Mesenchymal stem cell (in vitro differentiated cells and primary cell): ENCODE measurements around the gene AFAP1.

ENCODE experiments used
- DNase-seq: peaks from one replicate; pipeline ENCODE4 v3.0.0-alpha.2; 2013
- H2AFZ ChIP-seq: one replicate; pipeline ENCODE4 v1.6.1; 2013; ENCODE audit warnings: low read depth, mild to moderate bottlenecking, control low read depth, inconsistent platforms, low read length, moderate library complexity
- H2AK5ac ChIP-seq: 2 replicates; pipeline ENCODE4 v1.6.1; 2013; ENCODE audit warnings: low read length, moderate library complexity, mild to moderate bottlenecking, inconsistent platforms; ENCODE audit not compliant: severe bottlenecking
- H2BK120ac ChIP-seq: one replicate; pipeline ENCODE4 v1.6.1; 2013; ENCODE audit warnings: low read depth, mild to moderate bottlenecking, inconsistent platforms, low read length, moderate library complexity
- H2BK12ac ChIP-seq, 2 experiments: one replicate each; pipeline ENCODE4 v1.6.1; 2013; ENCODE audit warnings: inconsistent platforms in 2 of 2, low read length in 2 of 2, mild to moderate bottlenecking in 2 of 2, moderate library complexity in 2 of 2, control low read depth in 1 of 2
- H2BK15ac ChIP-seq: one replicate; pipeline ENCODE4 v1.6.1; 2013; ENCODE audit warnings: mild to moderate bottlenecking, low read depth, inconsistent platforms; ENCODE audit not compliant: poor library complexity, severe bottlenecking
- H2BK5ac ChIP-seq: 2 replicates; pipeline ENCODE4 v1.6.1; 2013; ENCODE audit warnings: low read depth, mild to moderate bottlenecking, low read length, control low read depth, inconsistent platforms; ENCODE audit not compliant: poor library complexity, severe bottlenecking
- H3K14ac ChIP-seq, 2 experiments: one replicate each; pipeline ENCODE4 v1.6.1; 2013; ENCODE audit warnings: inconsistent platforms in 2 of 2, low read length in 2 of 2, control low read depth in 1 of 2, mild to moderate bottlenecking in 1 of 2, moderate library complexity in 1 of 2
- H3K18ac ChIP-seq, 2 experiments: one replicate each; pipeline ENCODE4 v1.6.1; 2013; ENCODE audit warnings: inconsistent platforms in 2 of 2, low read length in 2 of 2, control low read depth in 1 of 2, low read depth in 1 of 2, mild to moderate bottlenecking in 1 of 2
- H3K23ac ChIP-seq, 2 experiments: one replicate each; pipeline ENCODE4 v1.6.1; 2013; ENCODE audit warnings: inconsistent platforms in 2 of 2, low read length in 2 of 2, mild to moderate bottlenecking in 2 of 2, moderate library complexity in 2 of 2, control low read depth in 1 of 2
- H3K27ac ChIP-seq: 2 replicates; pipeline ENCODE4 v1.5.1; 2013; ENCODE audit warnings: mild to moderate bottlenecking, moderate library complexity, low read length, control low read depth, inconsistent platforms; ENCODE audit not compliant: poor library complexity, severe bottlenecking
- H3K27me3 ChIP-seq, 2 experiments: 2 replicates each; pipeline versions ENCODE4 v1.6.1 to v1.7.0; 2013; ENCODE audit warnings: low read length in 2 of 2, mild to moderate bottlenecking in 2 of 2, moderate library complexity in 2 of 2, control low read depth in 1 of 2, inconsistent platforms in 1 of 2; ENCODE audit not compliant: control insufficient read depth in 1 of 2, insufficient read depth in 1 of 2
- H3K36me3 ChIP-seq, 2 experiments: 2 replicates each; pipeline versions ENCODE4 v1.6.1 to v1.7.0; 2013; ENCODE audit warnings: low read length in 2 of 2, control low read depth in 1 of 2, inconsistent platforms in 1 of 2, low read depth in 1 of 2, mild to moderate bottlenecking in 1 of 2; ENCODE audit not compliant: insufficient read depth in 2 of 2, control insufficient read depth in 1 of 2
- H3K4ac ChIP-seq, 2 experiments: one replicate each; pipeline ENCODE4 v1.6.1; 2013; ENCODE audit warnings: inconsistent platforms in 2 of 2, low read length in 2 of 2, mild to moderate bottlenecking in 2 of 2, moderate library complexity in 2 of 2, control low read depth in 1 of 2, low read depth in 1 of 2
- H3K4me1 ChIP-seq: 2 replicates; pipeline ENCODE4 v1.6.1; 2013; ENCODE audit warnings: low read depth, low read length, control low read depth; ENCODE audit not compliant: control insufficient read depth, insufficient read depth
- H3K4me2 ChIP-seq: 2 replicates; pipeline ENCODE4 v1.6.1; 2013; ENCODE audit warnings: low read length, mild to moderate bottlenecking, inconsistent platforms; ENCODE audit not compliant: poor library complexity, severe bottlenecking
- H3K4me3 ChIP-seq, 2 experiments: 2 replicates each; pipeline versions ENCODE4 v1.5.1 to v1.7.0; 2013; ENCODE audit warnings: low read length in 2 of 2, mild to moderate bottlenecking in 2 of 2, control low read depth in 1 of 2, low read depth in 1 of 2; ENCODE audit not compliant: insufficient read depth in 1 of 2
- H3K79me1 ChIP-seq: replicated peaks from 2 replicates; pipeline ENCODE4 v1.6.1; 2013; ENCODE audit warnings: mild to moderate bottlenecking, control low read depth, low read length, inconsistent platforms; ENCODE audit not compliant: poor library complexity, severe bottlenecking
- H3K9ac ChIP-seq: 2 replicates; pipeline ENCODE4 v1.7.0; 2013; ENCODE audit warnings: mild to moderate bottlenecking, low read length, moderate library complexity
- H3K9me3 ChIP-seq: 2 replicates; pipeline ENCODE4 v1.7.0; 2013; ENCODE audit warnings: mild to moderate bottlenecking, low read length; ENCODE audit not compliant: control insufficient read depth
- H4K8ac ChIP-seq: one replicate; pipeline ENCODE4 v1.6.1; 2013; ENCODE audit warnings: inconsistent platforms, mild to moderate bottlenecking, low read length, moderate library complexity
- H4K91ac ChIP-seq: one replicate; pipeline ENCODE4 v1.6.1; 2013; ENCODE audit warnings: mild to moderate bottlenecking, low read length, inconsistent platforms
- WGBS: methylation state at CpG from one replicate; pipeline ENCODE4 v1.1.7; 2013; ENCODE audit warnings: mixed read lengths; 5-methylcytosine and 5-hydroxymethylcytosine counted together

Gene AFAP1

DNA sequence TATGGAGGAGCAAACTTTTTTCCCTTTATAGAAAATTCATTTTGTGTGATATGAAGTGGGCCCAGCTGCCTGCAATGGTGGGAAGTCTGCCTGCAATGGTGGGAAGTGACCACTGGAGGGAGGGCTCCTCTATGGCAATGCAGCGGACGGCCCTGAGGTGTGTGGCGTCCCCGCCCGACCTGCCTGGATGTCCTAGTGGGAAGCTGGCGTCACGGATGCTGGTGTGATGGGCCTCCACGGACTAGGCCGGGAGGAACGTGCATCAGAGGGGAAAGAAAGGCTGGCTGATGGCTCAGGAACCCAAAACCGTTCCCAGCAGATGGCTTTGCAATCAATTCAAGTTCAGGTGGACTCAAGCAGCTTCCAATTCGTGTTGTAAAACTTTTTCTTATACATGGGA, 177.9 kb downstream of the AFAP1 start:
- H3K18ac ChIP-seq = no peak overlapping the region
- no peak overlapping the region for H2BK120ac ChIP-seq
- no peak overlapping the region for H3K14ac ChIP-seq
- WGBS = 80% methylated on average over 12 of the region's 12 CpGs
- no peak overlapping the region for H4K8ac ChIP-seq
- no peak overlapping the region for H3K9ac ChIP-seq
- H3K36me3 ChIP-seq = peaks cover 81 to 82% of the 10 kb centered on the region in 2 experiments
- no peak overlapping the region for H4K91ac ChIP-seq
- no peaks in the 10 kb centered on the region for H3K9me3 ChIP-seq
- H2AK5ac ChIP-seq = no peak overlapping the region
- peaks cover 21% of the 10 kb centered on the region for H3K4me1 ChIP-seq
- no peak overlapping the region for H3K23ac ChIP-seq
- H2BK15ac ChIP-seq = no peak overlapping the region
- H3K27me3 ChIP-seq = no peaks in the 10 kb centered on the region
- no peak overlapping the region for H3K4me2 ChIP-seq
- H3K4ac ChIP-seq = no peak overlapping the region
- H3K79me1 ChIP-seq = peaks cover 47% of the 10 kb centered on the region
- H2BK12ac ChIP-seq = no peak overlapping the region
- no peak overlapping the region for H3K27ac ChIP-seq
- no peak overlapping the region for H3K4me3 ChIP-seq
- H2BK5ac ChIP-seq = no peak overlapping the region
- H2AFZ ChIP-seq = no peak overlapping the region
- peak; percentile 64 for DNase-seq

DNA sequence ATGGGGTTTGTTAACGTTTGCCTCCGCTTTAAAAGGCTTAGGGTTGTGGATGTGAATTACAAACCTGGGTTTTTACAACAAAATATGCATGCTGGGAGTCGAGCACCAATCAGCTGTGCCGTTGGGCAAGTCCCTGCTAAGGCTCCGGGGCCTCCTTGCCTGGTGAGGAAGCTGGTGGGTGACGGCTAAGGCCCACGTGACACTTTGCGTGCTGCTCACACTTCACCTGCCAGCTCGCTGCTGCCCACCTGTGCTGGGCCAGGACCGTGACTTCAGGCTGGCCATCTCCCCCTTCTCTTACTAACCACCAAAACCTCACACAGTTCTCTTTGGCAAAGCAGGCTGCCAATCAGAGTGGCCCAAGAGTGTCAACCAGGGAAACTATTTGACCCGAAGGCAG, 178.3 kb downstream of the AFAP1 start:
- peaks cover 22% of the 10 kb centered on the region for H3K4me1 ChIP-seq
- no peak overlapping the region for H3K9ac ChIP-seq
- no peak overlapping the region for H2AFZ ChIP-seq
- H3K79me1 ChIP-seq = peaks cover 45% of the 10 kb centered on the region
- no peak overlapping the region for H2BK15ac ChIP-seq
- H4K91ac ChIP-seq = no peak overlapping the region
- no peaks in the 10 kb centered on the region for H3K27me3 ChIP-seq
- no peak overlapping the region for H2BK5ac ChIP-seq
- no peak overlapping the region for H3K18ac ChIP-seq
- no peak overlapping the region for H2BK12ac ChIP-seq
- no peak overlapping the region for H4K8ac ChIP-seq
- H2BK120ac ChIP-seq = no peak overlapping the region
- no peak overlapping the region for H3K4me3 ChIP-seq
- no peak overlapping the region for H3K4me2 ChIP-seq
- no peak overlapping the region for H2AK5ac ChIP-seq
- no peak overlapping the region for H3K23ac ChIP-seq
- no peak for DNase-seq
- peaks cover 77 to 82% of the 10 kb centered on the region in 2 experiments for H3K36me3 ChIP-seq
- no peak overlapping the region for H3K4ac ChIP-seq
- no peaks in the 10 kb centered on the region for H3K9me3 ChIP-seq
- no peak overlapping the region for H3K27ac ChIP-seq
- WGBS = 90% methylated on average over 11 of the region's 11 CpGs
- no peak overlapping the region for H3K14ac ChIP-seq

DNA sequence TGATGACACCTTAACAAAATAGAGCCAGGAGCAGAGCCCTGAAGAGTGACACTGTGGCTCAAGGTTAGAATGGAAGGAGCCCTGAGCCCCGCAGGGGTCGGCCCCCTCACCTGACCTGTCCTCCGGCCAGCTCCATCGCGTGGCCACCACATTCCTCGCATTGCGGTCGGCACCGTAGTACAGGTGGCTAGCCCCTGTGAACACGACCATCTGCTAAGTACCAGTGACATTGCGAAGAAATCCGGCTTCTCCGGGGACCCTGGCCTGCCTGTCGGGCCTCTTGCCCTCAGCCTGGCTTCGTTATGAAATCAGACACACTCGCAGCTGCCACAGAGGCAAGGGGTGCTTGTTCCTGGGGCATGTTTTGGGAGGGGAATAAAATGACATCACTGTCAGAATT, 179.0 kb downstream of the AFAP1 start:
- no peak overlapping the region for H2AFZ ChIP-seq
- WGBS = 97% methylated on average over 16 of the region's 16 CpGs
- H3K4me3 ChIP-seq = no peak overlapping the region
- H3K23ac ChIP-seq = no peak overlapping the region
- H3K4ac ChIP-seq = no peak overlapping the region
- no peak overlapping the region for H2BK5ac ChIP-seq
- H3K9me3 ChIP-seq = no peaks in the 10 kb centered on the region
- H3K27me3 ChIP-seq = no peaks in the 10 kb centered on the region
- no peak overlapping the region for H3K27ac ChIP-seq
- H2BK12ac ChIP-seq = no peak overlapping the region
- no peak overlapping the region for H2BK120ac ChIP-seq
- no peak overlapping the region for H3K14ac ChIP-seq
- DNase-seq = no peak
- no peak overlapping the region for H2BK15ac ChIP-seq
- H3K4me1 ChIP-seq = peaks cover 22% of the 10 kb centered on the region
- H2AK5ac ChIP-seq = no peak overlapping the region
- H4K8ac ChIP-seq = no peak overlapping the region
- no peak overlapping the region for H3K4me2 ChIP-seq
- peaks cover 71 to 82% of the 10 kb centered on the region in 2 experiments for H3K36me3 ChIP-seq
- peaks cover 41% of the 10 kb centered on the region for H3K79me1 ChIP-seq
- H4K91ac ChIP-seq = no peak overlapping the region
- H3K18ac ChIP-seq = no peak overlapping the region
- no peak overlapping the region for H3K9ac ChIP-seq

DNA sequence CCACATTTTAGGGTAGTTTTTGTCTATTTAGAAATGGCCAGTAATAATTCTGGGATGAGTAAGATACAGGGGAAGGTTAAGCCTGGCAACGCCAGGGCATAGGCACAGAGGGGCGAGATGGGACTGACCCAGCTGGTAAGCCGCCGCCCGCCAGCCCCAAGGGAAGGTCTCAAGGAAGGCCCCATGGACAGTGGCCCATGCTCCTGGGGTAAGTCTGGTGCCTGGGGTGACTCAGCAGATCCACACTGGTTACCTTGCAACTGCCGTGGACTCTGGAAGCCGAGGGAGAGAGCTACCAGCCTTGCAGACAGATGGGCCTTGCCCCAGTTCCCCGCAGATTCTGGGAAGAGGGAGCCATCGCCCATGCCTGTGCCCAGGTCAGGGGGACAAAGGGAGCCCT, 179.4 kb downstream of the AFAP1 start:
- H3K9ac ChIP-seq = peak overlapping the region; percentile 23
- no peaks in the 10 kb centered on the region for H3K9me3 ChIP-seq
- no peak overlapping the region for H4K91ac ChIP-seq
- H3K4me1 ChIP-seq = peaks cover 22% of the 10 kb centered on the region
- no peak overlapping the region for H3K4me3 ChIP-seq
- no peak for DNase-seq
- no peak overlapping the region for H2BK120ac ChIP-seq
- H3K27me3 ChIP-seq = no peaks in the 10 kb centered on the region
- H2AK5ac ChIP-seq = no peak overlapping the region
- H3K4me2 ChIP-seq = no peak overlapping the region
- peak overlapping the region in 1 of 2 experiments; percentile 11 for H3K18ac ChIP-seq
- H3K79me1 ChIP-seq = peaks cover 36% of the 10 kb centered on the region
- H2BK5ac ChIP-seq = no peak overlapping the region
- H2BK15ac ChIP-seq = no peak overlapping the region
- 89% methylated on average over 8 of the region's 9 CpGs for WGBS
- H2AFZ ChIP-seq = no peak overlapping the region
- H3K14ac ChIP-seq = no peak overlapping the region
- H2BK12ac ChIP-seq = no peak overlapping the region
- no peak overlapping the region for H3K4ac ChIP-seq
- H3K36me3 ChIP-seq = peaks cover 66 to 82% of the 10 kb centered on the region in 2 experiments
- H4K8ac ChIP-seq = no peak overlapping the region
- no peak overlapping the region for H3K23ac ChIP-seq
- H3K27ac ChIP-seq = no peak overlapping the region
